Stimulated activated CD8-positive, alpha-beta memory T cell treated with anti-CD3 and anti-CD28 coated beads, Interleukin-15, amount 100 ng/mL, for 48 hours (primary cell): Measurements from ENCODE around the gene ATG4D.
"Not testable (repeated sequence)": the region's sequence is repeated elsewhere in the genome, so short reads cannot be mapped to it uniquely, and the experiment has no call there.

ENCODE experiments used
- DNase-seq, 2 donors: peaks; one replicate each; pipeline ENCODE4 v3.0.0-alpha.2; 2020; ENCODE audit warnings: low read depth in 2 of 2

The ATG4D gene

DNA sequence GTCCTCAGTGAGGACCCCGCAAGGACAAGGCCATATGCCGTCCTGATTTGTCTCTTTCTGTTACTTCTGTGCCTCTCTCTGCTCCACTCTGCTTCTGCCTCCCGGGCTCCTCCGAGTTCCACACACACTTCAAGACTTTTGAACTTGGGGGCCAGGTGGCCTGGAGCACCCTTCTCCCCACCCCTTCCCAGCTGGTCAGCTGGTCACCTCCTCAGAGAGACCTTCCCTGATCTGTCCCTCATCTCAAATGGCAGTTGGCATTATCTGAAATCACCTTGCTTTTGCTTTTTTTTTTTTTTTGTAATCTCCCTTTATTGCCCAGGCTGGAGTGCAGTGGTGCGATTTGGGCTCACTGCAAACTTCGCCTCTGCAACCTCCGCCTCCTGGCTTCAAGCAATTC lies 24.3 kb upstream of the ATG4D start:
- DNase-seq = no peak

- DNase-seq = no peak
These were observed 22.9 kb upstream of the ATG4D start for GRCh38 chr19:10520652-10521318.

GRCh38 chr19:10521461-10522171 lies 22.1 kb upstream of the ATG4D start:
- no peak for DNase-seq

DNA sequence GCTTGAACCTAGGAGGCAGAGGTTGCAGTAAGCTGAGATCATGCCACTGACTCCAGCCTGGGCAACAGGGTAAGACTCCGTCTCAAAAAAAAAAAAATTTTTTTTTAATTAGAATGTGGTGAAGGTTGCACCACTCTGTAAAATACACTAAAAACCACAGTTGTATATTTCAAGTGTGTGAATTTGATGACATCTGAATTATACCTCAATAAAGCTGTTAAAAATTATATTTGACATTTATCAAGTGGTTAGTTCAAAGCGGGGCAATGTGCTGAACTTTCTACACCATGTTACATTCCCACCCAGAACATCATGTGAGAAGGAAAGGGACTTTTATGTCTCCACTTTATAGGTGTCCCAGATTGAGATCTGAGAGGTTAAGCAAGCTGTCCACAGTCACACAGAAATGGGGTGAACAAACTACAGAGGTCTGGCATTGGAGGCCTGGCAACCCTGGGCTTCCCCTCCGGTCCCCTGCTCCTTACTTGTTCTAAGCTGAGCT lies 20.5 kb upstream of the ATG4D start:
- DNase-seq = no peak

- DNase-seq = no peak
These were observed 18.1 kb upstream of the ATG4D start for GRCh38 chr19:10525636-10526035.

GRCh38 chr19:10526887-10527286 lies 16.8 kb upstream of the ATG4D start:
- not testable (repeated sequence) for DNase-seq

DNA sequence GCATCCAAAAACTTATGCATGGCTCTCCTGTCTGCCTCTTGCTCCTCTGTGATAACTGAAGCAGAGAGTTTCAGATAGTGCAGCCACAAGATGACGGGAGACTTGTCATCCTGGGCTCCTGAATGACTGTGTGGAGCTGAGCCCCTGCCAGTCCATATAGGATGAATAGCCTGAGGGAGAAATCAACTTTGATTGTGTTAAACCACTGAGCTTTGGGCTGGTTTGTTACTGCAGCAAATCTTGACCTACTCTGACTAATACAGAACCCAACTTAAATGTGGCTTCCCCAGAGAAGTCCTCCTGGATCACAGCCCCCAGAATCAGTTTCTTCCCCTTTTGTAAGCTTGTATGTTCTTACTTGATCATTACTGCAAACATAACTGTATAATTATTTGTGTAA lies 11.2 kb upstream of the ATG4D start:
- no peak for DNase-seq

GRCh38 chr19:10533646-10534386 lies 9.9 kb upstream of the ATG4D start:
- DNase-seq = no peak

DNA sequence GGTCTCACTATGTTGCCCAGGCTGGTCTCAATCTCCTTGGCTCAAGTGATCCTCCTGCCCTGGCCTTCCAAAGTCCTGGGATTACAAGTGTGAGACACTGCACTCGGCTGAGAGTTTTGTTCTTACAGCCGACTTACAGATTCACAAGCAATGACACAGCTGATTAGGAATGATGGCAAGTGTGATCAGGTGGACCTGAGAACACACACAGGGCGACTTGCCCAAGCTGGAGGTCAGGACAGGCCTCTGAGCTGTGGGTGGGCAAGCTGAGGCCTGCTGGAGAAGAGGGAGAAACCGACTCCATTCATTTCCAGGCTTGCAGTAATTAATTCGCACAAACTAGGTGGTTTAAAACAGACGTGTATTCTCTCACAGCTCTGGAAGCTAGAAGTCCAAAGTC lies 8.1 kb upstream of the ATG4D start:
- no peak for DNase-seq

GRCh38 chr19:10537668-10538067 lies 6.0 kb upstream of the ATG4D start:
- DNase-seq = no peak

DNA sequence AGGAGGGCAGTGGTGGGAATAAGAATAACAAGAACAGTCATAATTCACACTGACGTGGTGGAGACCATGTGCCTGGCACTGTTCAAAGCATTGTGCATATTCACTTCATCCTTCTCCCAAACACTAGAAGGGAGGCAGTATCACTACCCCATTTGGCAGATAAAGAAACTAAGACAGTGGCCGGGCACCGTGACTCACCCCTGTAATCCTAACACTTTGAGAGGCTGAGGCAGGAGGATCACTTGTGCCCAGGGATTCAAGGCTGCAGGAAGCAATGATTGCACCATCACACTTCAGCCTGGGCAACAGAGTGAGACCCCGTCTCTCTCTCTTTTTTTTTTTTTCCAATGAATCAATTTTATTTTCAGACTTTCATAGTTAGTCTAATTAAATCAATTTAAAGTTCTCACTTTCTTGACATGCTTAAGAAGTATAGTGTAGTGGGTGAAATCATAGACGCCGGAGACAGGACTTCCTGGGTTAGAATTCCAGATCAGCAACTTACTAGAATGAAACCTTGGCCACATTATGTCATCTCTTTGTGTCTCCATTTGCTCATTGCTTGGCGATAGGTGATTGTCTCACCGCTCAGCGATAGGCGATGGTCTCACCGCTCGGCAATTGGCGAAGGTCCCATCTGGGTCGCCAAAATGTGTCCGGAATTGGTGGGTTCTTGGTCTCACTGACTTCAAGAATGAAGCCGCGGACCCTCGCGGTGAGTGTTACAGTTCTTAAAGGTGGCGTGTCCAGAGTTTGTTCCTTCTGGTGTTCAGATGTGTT lies 5.3 kb upstream of the ATG4D start:
- no peak for DNase-seq

- DNase-seq = not testable (repeated sequence)
These were observed 4.7 kb upstream of the ATG4D start for GRCh38 chr19:10539016-10539415.

DNA sequence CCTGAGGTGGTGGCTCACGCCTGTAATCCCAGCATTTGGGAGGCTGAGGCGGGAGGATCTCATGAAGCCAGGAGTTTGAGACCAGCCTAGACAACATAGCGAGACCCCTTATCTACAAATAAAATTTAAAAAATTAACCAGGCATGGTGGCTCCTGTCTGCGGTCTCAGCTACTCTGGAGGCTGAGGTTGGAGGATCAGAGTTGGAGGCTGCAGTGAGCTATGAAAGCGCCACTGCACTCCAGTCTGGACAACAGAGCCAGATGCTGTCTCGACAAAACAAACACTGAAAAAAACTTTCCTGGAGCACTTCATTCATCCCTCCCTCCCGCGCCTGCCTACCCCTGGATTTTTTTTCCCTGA lies 665 bp upstream of the ATG4D start:
- no peak for DNase-seq

GRCh38 chr19:10544242-10544752 lies 593 bp downstream of the ATG4D start:
- no peak for DNase-seq

DNA sequence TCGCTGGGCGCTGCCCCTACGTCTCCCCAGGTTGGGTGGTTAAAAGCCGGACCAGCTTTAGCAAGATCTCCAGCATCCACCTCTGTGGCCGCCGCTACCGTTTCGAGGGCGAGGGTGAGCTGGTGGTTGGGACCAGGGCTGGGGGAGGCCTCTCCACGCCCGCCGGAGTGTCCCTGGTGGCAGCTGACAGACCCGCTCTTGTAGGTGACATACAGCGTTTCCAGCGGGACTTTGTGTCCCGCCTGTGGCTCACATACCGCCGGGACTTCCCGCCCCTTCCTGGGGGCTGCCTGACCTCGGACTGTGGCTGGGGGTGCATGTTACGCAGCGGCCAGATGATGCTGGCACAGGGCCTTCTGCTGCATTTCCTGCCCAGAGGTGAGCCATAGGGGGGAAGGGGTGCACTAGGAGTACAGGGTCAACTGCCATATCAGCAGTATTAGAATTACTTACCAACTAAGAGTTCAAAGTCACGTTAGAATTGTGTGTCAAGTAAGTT lies 1.1 kb downstream of the ATG4D start:
- DNase-seq = no peak

DNA sequence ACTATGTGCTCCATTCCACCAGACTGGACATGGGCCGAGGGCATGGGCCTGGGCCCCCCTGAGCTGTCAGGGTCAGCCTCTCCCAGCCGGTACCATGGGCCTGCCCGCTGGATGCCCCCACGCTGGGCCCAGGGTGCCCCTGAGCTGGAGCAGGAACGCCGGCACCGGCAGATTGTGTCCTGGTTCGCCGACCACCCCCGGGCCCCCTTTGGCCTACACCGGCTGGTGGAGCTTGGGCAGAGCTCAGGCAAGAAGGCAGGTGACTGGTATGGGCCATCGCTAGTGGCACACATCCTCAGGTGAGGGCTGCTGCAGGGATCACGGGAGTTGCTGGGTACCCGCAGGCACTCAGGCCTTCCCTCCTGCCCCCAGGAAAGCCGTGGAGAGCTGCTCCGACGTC lies 3.1 kb downstream of the ATG4D start:
- DNase-seq = no peak

DNA sequence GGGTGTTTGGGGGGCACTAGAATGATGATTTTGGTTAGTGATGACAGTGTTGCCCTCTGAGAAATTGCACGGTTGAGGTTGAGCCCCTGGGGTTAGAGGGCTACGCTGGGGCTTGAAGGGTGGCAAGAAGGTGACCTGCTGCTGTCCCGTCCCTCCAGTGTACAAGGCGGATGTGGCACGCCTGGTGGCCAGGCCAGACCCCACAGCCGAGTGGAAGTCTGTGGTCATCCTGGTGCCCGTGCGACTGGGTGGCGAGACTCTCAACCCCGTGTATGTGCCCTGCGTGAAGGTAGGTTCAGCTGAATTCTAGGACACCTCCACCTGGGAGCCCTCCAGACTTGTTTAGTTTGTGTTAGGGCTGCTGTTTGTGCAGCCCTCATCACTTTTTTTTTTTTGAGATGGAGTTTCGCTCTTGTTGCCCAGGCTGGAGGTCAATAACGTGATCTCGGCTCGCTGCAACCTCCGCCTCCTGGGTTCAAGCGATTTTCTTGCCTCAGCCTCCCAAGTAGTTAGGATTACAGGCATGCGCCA lies 5.1 kb downstream of the ATG4D start:
- DNase-seq = no peak

GRCh38 chr19:10549733-10550132 lies 6.0 kb downstream of the ATG4D start:
- no peak for DNase-seq

DNA sequence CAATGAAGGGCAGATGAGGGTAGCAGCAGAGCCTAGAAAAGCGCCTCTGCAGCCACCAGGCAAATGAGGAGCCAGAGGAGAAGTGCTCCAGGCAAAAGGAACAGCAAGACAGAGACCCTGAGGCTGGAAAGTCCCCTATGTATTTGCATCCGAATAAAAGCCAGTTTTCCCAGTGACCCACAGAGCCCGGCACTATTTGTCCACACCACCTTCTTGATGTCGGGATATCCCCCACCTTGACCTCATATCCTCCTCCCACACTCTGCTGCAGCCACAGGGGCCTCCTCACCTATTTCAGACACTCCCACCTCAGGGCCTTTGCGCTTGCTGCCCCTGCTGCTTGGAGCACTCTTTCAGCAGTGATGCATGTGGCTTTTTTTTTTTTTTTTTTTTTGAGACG lies 6.6 kb downstream of the ATG4D start:
- DNase-seq = no peak

GRCh38 chr19:10551006-10551405 lies 7.3 kb downstream of the ATG4D start:
- not testable (repeated sequence) for DNase-seq

DNA sequence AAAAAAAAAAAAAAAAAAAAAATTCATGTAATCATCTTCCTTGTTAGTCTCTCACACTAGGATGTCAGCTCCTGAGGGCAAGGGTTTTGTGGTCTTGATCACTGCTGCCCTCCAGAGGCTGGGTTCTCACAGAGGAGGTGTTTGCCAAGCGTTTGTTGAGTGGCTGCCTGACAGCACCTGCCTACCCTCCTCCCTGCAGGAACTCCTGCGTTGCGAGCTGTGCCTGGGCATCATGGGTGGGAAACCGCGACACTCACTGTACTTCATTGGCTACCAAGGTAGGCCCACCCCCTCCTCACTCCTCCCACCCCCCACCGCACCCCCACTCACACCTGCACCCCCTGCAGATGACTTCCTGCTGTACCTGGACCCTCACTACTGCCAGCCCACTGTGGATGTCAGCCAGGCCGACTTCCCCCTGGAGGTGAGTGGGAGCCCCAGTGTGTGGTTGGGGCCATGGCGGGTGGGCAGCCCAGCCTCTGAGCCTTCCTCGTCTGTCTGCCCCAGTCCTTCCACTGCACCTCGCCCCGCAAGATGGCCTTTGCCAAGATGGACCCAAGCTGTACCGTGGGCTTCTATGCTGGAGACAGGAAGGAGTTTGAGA lies 8.1 kb downstream of the ATG4D start:
- DNase-seq = no peak
